NT2/D1 (cell line): Measurements from ENCODE around the gene HARS1.

Experiments
- YY1 ChIP-seq: IDR thresholded peaks from 2 replicates; pipeline ENCODE4 v1.6.1; 2011; ENCODE audit not compliant: insufficient read length, insufficient read depth
- ZNF274 ChIP-seq: IDR thresholded peaks from 2 replicates; pipeline ENCODE4 v1.6.1; 2011; ENCODE audit warnings: mild to moderate bottlenecking, low read depth, low read length

DNA sequence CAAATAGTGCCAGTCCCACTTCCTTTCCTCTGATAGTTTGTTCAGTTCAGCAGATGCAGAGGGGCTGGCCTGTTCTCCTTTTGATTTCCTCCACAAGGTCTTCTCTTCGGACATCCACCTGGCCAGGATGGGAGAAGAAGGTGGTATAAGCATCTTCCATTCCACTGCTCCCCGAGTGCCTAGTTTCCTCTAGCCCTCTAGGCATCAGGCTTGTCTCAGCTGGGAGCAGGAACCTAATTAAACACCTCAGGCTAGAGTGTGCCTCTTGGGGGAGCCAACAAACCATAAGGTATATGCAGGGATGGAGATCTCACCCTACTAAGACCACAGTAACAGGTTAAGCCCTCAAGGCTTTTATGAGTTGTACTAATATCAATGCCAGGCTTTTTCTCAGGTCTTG is 17.0 kb downstream of the HARS1 start:
- TF ChIP-seq YY1 (no peak), ZNF274 (no peak)
